ENCODE measurements around the gene AKNA. TPM values are rescaled to one million over a fixed set of nuclear protein-coding genes. Genes with fewer than 3 reads are reported as not detected.

The AKNA gene
- total RNA-seq, 2 donors from 2014 or later = 3.1 to 7.8 TPM

- Histone ChIP-seq H3K4me1 (peaks cover 0 to 64% of the 10 kb centered on the region in 2 donors), H3K4me3 (peak overlapping the region in 1 of 2 donors; percentile 62), H3K9me3 (no peaks in the 10 kb centered on the region), H3K27ac (peak overlapping the region; percentile 84 to 86), H3K27me3 (no peaks in the 10 kb centered on the region), H3K36me3 (no peaks in the 10 kb centered on the region)
- no peak for TF ChIP-seq CTCF (IDR thresholded peaks at IDR 0.05)
- peak; percentile 83 for DNase-seq (ENCODE audit: low spot score)
These were observed 2.2 kb downstream of the AKNA start for GRCh38 chr9:114385397-114386181.

DNA sequence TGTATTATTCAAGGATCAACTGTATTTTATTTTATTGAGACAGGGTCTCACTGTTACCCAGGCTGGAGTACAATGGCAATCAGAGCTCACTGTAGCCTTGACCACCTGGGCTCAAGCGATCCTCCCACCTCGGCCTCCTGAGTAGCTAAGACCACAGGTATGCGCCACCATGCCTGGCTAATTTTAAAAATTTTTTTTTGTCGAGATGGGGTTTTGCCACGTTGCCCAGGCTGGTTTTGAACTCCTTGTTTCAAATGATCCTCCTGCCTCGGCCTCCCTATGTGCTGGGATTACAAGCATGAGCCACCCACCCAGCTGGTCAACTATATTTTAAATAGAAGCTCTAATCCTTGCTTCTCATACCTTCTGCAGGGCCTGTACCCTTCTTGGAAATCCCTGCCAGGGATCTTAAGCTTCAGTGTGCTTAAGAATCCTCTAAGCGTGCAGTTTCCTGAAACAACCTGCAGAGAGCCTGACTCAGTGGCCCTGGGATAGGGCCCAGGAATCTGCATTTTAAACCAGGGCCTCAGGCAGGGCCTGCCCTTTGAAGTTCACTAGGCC is 2.9 kb downstream of the AKNA start:
- no peaks in the 10 kb centered on the region for H3K9me3 ChIP-seq
- peaks cover 0 to 64% of the 10 kb centered on the region in 2 donors for H3K4me1 ChIP-seq
- H3K36me3 ChIP-seq = peaks cover 6% of the 10 kb centered on the region
- no peak overlapping the region for H3K4me3 ChIP-seq
- no peaks in the 10 kb centered on the region for H3K27me3 ChIP-seq
- H3K27ac ChIP-seq = peak overlapping the region; percentile 78 to 84
- no peak for TF ChIP-seq CTCF (IDR thresholded peaks at IDR 0.05)
- DNase-seq (ENCODE audit: low spot score) = no peak

- Histone ChIP-seq H3K36me3 (peaks cover 11% of the 10 kb centered on the region), H3K27ac (peak overlapping the region; percentile 78 to 84), H3K4me1 (peaks cover 0 to 63% of the 10 kb centered on the region in 2 donors), H3K9me3 (no peaks in the 10 kb centered on the region), H3K27me3 (no peaks in the 10 kb centered on the region), H3K4me3 (no peak overlapping the region)
- no peak for TF ChIP-seq CTCF (IDR thresholded peaks at IDR 0.05)
- no peak for DNase-seq (ENCODE audit: low spot score)
These were observed 3.4 kb downstream of the AKNA start for GRCh38 chr9:114384341-114384740.

DNA sequence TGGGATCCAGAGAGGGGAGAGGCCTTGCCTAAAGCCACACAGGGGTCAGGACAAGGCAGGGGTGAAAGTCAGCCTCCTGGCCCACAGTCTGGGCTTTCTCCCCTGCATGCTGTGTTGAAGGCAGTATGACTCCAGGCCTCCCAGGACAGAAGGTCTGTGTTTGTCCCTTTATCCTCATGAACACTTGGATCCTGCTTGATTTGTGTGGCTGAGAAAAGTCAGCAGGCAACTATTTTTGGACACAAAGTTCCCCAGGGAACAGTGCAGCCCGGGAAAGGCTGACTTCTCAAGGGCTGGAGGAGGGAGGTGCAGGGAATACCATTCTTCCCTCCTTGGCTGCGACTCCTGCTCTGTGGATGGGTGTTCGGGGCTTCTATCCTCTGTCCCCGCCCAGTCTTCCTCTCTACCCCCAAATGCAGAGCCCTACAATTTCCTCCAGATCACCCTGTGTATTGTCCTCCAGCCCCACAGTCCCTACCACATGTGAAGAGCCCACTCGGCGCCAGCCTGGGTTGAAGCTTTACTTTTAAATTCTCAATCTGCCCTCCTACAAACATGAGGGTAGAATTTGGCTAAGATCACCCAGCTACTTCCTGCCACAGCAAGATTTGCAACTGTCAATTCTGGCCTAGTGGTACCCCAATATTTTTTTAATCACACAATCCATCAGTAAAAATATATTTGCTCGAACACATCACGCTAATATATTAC is 4.1 kb downstream of the AKNA start:
- TF ChIP-seq CTCF (IDR thresholded peaks at IDR 0.05) = no peak
- Histone ChIP-seq H3K36me3 (peaks cover 11% of the 10 kb centered on the region), H3K4me1 (peaks cover 0 to 57% of the 10 kb centered on the region in 2 donors), H3K9me3 (no peaks in the 10 kb centered on the region), H3K4me3 (no peak overlapping the region), H3K27ac (peak overlapping the region; percentile 78 to 84), H3K27me3 (no peaks in the 10 kb centered on the region)
- DNase-seq (ENCODE audit: low spot score) = no peak

DNA sequence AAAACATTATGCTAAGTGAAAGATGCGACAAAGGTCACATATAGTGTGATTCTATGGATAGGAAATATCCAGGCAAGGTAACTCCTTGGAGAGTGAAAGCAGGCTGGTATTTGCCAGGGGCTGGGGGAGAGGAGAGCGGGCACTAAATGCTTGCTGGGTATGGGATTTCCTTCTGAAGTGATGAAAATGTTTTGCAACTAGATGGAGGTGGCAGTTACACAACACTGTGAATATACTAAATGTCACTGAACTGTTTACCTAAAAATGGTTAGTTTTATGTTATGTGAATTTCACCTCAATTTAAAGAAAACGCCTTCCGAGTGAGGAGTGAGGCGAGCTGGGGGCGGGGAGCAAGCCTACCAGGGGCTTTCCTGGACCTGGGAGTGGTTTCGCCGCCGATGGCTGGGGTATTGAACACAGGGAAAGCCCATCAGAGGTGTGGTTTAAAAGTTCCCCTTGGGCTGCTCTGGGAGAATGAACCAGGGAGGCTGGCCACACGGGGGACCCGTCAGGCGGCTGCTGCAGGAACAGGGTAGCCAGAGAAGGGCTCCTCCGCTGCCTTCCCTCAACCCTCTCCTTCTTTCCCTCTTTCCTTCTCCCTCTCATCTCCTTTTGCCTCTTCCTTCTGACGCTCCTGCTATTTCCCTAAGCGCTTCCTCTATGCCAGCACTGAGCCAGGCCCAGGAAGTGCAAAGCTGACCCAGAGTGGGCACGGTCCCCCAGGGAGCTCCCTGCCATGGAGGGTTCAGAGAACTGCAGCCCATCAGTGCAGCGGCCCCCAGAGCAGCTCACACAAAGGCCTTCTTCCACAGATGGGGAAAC is 4.9 kb downstream of the AKNA start:
- no peaks in the 10 kb centered on the region for H3K9me3 ChIP-seq
- peaks cover 0 to 49% of the 10 kb centered on the region in 2 donors for H3K4me1 ChIP-seq
- H3K36me3 ChIP-seq = peaks cover 11% of the 10 kb centered on the region
- no peak for TF ChIP-seq CTCF (IDR thresholded peaks at IDR 0.05)
- peak overlapping the region; percentile 78 to 84 for H3K27ac ChIP-seq
- DNase-seq (ENCODE audit: low spot score) = no peak
- no peak overlapping the region for H3K4me3 ChIP-seq
- H3K27me3 ChIP-seq = no peaks in the 10 kb centered on the region

All from right atrium auricular region (tissue), 2 donors.